ENCODE measurements around the gene NT5C. TPM values are rescaled to one million over a fixed set of nuclear protein-coding genes. Genes with fewer than 3 reads are reported as not detected.
"Not testable (repeated sequence)": the region's sequence is repeated elsewhere in the genome, so short reads cannot be mapped to it uniquely, and the experiment has no call there.

NT5C gene
- total RNA-seq, 4 donors from 2014 or later: 56.0 to 101 (median 68.6) TPM

GRCh38 chr17:75163074-75163473, 31.5 kb upstream of the NT5C start:
- TF ChIP-seq CTCF (IDR thresholded peaks at IDR 0.05): no peak
- ATAC-seq (ENCODE audit: low FRiP score) (no peak), DNase-seq (ENCODE audit: low spot score) (no peak)

- TF ChIP-seq CTCF (IDR thresholded peaks at IDR 0.05): no peak
- DNase-seq (ENCODE audit: low spot score) (no peak), ATAC-seq (ENCODE audit: low FRiP score) (no peak)
Measured at GRCh38 chr17:75160211-75160610, 28.7 kb upstream of the NT5C start.

GRCh38 chr17:75159196-75160031, 27.9 kb upstream of the NT5C start:
- no peak for TF ChIP-seq CTCF (IDR thresholded peaks at IDR 0.05)
- DNase-seq (ENCODE audit: low spot score) (no peak), ATAC-seq (ENCODE audit: low FRiP score) (no peak)

- not testable (repeated sequence) for ATAC-seq (ENCODE audit: low FRiP score); DNase-seq (ENCODE audit: low spot score)
Measured at GRCh38 chr17:75158480-75158879, 26.9 kb upstream of the NT5C start.

- DNase-seq (ENCODE audit: low spot score): no peak
- no peak for ATAC-seq (ENCODE audit: low FRiP score)
- TF ChIP-seq CTCF (IDR thresholded peaks at IDR 0.05): no peak
Measured at GRCh38 chr17:75155191-75155601, 23.7 kb upstream of the NT5C start.

- ATAC-seq (ENCODE audit: low FRiP score): peak; percentile 100
- peak; percentile 89 for DNase-seq (ENCODE audit: low spot score)
- TF ChIP-seq CTCF (IDR thresholded peaks at IDR 0.05): no peak
Measured at GRCh38 chr17:75154195-75155106, 22.9 kb upstream of the NT5C start, which contains the start of gene JPT1. Gene JPT1, minus strand, starts transcription at chr17:75154512. Its CDS starts 115 bp downstream, at chr17:75154397.

GRCh38 chr17:75153780-75154194, 22.2 kb upstream of the NT5C start:
- TF ChIP-seq CTCF (IDR thresholded peaks at IDR 0.05): no peak
- DNase-seq (ENCODE audit: low spot score): no peak
- peak; percentile 34 for ATAC-seq (ENCODE audit: low FRiP score)

All from omental fat pad (tissue), 4 donors.